Colon (tissue), 2 donors: ENCODE data around the gene PLEK2.
"Not testable (repeated sequence)": the region's sequence is repeated elsewhere in the genome, so short reads cannot be mapped to it uniquely, and the experiment has no call there.

Source experiments
- FAIRE-seq: peaks from 2 replicates; lab custom pipeline; 2012; peaks lifted over from hg19 to GRCh38; lab: Jason Lieb, UNC
- donor health status: control.
- donor health status: control.

The PLEK2 gene

DNA sequence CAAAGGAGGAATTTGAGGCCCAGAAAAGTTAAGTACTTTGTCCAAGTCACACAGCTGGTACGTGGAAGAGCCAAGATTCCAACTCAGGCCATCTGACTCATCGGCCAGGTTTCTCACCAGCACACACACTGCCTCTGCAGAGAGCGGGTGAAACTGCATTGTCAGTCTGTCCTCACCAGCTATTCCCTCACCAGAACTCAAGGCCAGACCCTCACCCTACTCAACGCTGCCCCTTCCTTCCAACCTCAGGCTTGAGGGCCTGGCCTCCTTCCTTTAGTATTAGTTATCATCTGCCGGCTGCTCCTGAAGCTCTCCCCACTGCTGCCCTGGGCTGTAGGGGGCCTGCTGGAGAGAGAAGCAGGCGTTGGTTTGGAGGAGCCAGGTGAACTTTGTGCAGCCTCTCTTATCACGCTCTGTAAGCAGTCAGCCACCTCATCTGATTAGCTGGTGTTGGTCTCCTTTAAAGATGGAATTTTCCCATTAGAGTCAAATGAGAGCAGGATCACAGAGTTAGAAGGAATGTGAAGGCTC is 16.6 kb upstream of the PLEK2 start:
- no peak for FAIRE-seq

DNA sequence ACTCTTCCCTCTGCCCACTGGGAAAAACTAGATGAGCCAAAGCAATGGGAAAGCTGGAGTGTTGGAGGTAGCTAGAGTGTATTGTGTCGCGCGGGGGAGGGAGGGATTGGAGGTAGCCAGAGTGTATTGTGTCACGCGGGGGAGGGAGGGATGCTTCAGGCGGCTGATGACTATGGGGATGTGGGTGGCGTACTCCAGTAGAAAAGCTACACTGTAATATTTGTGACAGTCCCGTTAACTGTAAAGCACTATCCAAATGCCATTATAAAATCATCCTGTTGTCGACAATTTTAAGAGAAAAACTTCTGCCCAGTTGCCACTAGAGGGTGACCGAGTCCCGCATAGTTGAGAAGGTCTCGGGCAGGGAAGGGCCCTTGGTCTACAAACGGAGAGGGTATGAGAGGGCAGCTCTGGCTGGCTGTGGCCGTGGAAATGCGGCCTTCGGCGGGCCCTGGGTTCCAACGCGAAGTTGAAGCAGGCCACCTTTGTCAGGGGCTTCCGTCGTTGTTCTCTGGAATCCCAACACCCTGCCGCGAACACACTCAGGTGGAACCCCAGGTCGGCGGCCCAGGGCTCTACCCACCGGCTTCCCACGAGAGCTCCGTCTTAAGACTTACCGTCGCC is 15.1 kb upstream of the PLEK2 start:
- FAIRE-seq: no peak

DNA sequence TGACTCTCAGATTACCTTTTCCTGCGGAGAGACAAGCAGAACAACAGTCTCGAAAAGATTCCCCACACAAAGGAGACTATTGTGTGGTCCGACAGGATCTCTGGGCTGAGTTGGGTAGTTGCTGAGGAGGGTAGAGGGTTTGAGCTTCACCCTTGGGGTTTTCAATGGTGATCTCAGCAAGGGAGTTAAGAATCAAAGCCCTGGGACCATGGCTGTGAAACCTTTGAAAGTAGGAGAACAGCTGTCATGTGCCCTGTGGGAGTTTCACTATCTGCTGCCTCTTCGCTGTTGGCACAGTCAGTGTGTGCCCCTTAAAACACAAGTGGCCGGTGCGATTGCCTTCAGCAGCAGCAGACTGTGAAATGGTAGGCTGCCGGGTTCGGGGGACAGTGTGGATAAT is 14.2 kb upstream of the PLEK2 start:
- FAIRE-seq: no peak

GRCh38 chr14:67425608-67426007 is 13.6 kb upstream of the PLEK2 start:
- no peak for FAIRE-seq

GRCh38 chr14:67424539-67424938 is 12.6 kb upstream of the PLEK2 start:
- no peak for FAIRE-seq

- FAIRE-seq: no peak
Observed at GRCh38 chr14:67423424-67423823, 11.5 kb upstream of the PLEK2 start.

GRCh38 chr14:67421356-67422224 is 9.6 kb upstream of the PLEK2 start:
- FAIRE-seq: no peak

GRCh38 chr14:67420102-67420739 is 8.3 kb upstream of the PLEK2 start:
- FAIRE-seq: no peak

DNA sequence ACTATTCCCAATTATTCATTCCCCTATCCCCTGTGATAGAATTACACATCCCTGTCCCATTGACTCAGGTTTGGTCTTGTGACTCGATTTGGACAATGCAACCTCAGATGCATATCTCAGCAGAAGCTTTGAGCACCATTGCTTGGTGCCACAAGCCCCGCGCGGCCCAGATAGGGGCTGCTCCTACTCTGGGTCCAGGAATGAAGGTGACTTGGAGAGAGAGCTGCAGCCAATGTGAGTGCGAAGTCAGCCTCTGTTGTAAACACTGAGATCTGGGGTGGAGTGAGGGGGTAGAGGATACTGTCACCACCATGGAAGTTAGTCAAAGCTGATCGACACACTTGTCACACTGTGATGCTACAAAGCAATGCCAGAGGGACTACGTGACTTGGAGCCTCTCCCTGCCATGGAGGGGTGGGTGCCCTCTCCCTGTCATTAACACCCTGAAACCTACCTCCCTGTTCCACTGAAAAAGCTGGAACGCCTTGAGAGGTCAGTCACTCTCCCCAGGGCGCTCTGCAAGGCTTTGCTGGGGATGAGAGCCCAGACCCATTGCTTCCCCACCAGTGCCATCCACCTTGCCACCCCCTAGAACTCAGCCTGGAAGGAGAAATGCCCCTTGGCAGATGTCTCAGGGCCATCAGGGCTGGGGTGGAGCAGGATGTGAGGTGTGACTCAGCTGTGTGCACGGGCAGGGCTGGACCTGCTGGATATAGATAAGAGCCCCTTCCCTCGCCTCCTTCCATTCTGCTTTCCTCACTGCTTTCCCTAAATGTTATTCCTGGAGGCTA is 6.6 kb upstream of the PLEK2 start:
- FAIRE-seq: no peak

GRCh38 chr14:67417633-67418032 is 5.7 kb upstream of the PLEK2 start:
- FAIRE-seq: no peak

DNA sequence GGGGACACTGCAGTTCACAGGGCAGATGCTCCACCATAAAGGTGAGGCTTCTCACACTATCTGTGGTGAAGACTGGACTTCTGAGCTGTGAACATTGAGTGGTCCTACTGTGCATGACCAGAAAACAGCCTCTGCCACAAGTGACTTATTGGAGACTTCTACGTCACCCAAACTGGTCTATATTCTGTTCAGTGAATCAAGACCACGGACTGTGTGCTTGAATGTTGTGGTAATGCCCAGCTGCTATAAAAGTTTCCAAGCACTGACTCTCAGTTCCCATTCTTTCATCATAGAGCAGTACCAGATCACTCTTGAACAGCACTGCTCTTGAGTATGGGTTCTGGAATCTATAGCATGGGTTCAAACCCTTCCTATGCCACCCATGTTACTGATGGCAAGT is 4.8 kb upstream of the PLEK2 start:
- FAIRE-seq: no peak

- FAIRE-seq: no peak
Observed at GRCh38 chr14:67416085-67416484, 4.1 kb upstream of the PLEK2 start.

DNA sequence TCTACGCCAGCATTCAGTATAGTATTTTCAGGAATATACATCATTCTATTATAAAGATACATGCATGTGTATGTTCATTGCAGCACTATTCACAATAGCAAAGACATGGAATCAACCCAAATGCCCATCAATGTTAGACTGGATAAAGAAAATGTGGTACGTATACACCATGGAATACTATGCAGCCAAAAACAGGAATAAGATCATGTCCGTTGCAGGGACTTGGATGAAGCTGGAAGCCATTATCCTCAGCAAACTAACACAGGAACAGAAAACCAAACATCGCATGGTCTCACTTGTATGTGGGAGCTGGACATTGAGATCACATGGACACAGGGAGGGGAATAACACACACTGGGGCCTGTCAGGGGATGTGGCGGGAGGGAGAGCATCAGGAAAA is 3.6 kb upstream of the PLEK2 start:
- not testable (repeated sequence) for FAIRE-seq

- no peak for FAIRE-seq
Observed at GRCh38 chr14:67413806-67414769, 2.1 kb upstream of the PLEK2 start.

DNA sequence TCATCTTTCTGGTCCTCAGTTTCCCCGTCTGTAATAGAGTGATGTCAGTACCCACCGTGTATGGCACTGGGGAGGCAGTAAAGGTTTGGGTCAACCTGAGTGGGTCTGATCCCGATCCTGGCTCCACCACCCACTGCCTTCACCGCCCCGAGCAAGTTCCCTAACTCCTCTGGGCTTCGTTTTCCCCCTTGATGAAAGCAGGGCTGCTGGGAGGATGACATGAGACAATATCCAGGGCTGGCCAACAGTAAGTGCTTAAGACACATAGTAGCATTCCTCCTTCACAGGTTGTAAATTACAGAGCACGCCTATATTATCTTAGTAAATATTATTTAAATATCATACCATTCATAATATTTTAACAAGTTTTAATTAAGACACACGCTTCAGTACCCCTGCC is 595 bp downstream of the PLEK2 start:
- FAIRE-seq: no peak

DNA sequence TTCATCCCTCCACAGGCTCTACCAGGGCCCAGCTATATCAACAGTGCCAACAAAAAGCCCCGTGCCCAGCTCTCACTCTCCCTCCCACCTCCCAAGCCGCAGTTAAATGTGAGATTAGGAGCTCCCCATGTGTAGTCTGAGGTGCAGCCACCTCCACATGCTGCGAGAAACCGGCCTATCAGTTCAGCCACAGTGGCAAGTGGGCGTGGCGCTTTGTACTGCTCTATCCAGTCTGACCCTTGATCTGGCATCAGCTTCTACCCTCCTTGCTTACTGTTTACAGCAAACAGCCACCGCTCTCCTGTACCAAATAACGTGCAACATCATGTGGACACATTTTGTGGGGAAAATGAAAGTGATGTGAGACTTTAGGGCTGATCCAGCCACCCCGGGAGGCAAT is 1.7 kb downstream of the PLEK2 start:
- no peak for FAIRE-seq

DNA sequence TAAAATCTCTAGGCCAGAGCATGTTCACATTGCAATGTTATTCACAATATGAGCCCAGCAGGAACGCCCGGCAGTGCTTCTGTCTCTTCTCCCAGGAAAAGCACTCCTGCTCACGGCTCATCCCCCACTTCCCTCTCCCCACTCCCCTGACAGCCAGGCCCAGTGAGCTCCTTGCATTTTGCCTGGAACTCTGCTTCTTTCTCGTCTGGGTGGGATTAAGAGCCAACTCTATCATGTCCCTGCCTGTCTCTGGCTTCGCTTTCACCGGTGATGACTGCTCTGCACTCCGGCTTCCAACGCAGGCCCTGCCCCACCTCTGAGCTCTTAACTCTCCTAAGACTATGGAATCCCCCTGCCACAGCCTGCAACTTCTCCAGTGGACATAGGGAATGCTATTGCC is 2.5 kb downstream of the PLEK2 start:
- no peak for FAIRE-seq

DNA sequence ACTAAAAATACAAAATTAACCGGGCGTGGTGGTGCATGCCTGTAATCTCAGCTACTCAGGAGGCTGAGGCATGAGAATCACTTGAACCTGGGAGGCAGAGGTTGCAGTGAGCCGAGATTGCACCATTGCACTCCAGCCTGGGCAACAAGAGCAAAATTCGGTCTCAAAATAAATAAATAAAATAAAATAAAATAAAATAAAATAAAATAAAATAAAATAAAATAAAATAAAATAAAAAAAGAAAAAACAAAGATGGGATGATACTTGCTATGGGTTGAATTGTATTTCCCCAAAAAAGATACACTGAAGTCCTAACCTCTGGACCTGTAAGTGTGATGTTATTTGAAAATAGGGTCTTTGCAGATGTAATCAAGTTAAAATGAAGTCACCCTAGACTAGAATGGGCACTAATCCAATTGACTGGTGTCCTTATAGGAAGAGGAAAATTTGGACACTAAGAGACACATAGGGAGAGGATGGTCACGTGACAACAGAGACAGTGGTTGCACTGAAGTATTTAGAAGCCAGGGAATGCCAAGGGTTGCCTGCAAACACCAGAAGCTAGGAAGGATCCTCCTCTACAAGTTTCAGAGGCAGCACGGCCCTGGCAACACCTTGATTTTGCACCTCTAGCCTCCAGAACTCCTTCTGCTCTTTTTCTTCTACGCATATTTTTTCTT is 3.7 kb downstream of the PLEK2 start:
- FAIRE-seq: not testable (repeated sequence)

DNA sequence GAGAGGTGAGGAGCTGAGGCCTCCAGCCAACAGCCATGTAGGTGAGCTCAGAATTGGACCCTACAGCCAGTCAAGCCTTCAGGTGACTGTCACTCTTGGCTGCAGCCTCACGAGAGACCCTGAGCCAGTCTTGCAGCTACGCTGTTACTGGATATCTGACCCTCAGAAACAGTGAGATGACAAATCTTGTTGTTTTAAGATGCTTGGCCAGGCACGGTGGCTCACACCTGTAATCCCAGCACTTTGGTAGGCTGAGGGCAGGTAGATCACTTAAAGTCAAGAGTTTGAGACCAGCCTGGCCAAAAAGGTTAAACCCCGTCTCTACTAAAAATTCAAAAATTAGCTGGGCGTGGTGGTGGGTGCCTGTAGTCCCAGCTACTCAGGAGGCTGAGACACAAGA is 6.2 kb downstream of the PLEK2 start:
- FAIRE-seq: no peak

GRCh38 chr14:67400434-67400833 is 11.5 kb downstream of the PLEK2 start:
- FAIRE-seq: no peak
